Prostate gland (tissue), 2 donors: ENCODE measurements around the gene ARHGAP4. TPM values are rescaled to one million over a fixed set of nuclear protein-coding genes. Genes with fewer than 3 reads are reported as not detected.

Experiments used
- DNase-seq: peaks from one replicate; pipeline ENCODE4 v3.0.0-alpha.2; 2019; ENCODE audit warnings: low spot score
- H3K27ac ChIP-seq, 2 donors: fragments of 200-600 bp; sonication (generic); 2 replicates each; pipeline ENCODE4 v1.5.1; 2017 to 2019
- H3K27me3 ChIP-seq: fragments of 200-600 bp; sonication (generic); replicated peaks from 2 replicates; pipeline ENCODE4 v1.5.1; 2019; ENCODE audit not compliant: insufficient read depth
- H3K36me3 ChIP-seq, 2 donors: fragments of 200-600 bp; sonication (generic); 1 replicate in 1 of 2; 2 replicates in 1 of 2; pipeline versions ENCODE4 v1.5.1 to v1.8.1; 2017 to 2019
- H3K4me1 ChIP-seq: fragments of 200-600 bp; sonication (generic); replicated peaks from 2 replicates; pipeline ENCODE4 v1.5.1; 2019
- H3K4me3 ChIP-seq, 2 donors: fragments of 200-600 bp; sonication (generic); 2 replicates each; pipeline ENCODE4 v1.5.1; 2017 to 2019
- H3K9me3 ChIP-seq: fragments of 200-600 bp; sonication (generic); 2 replicates; pipeline ENCODE4 v1.5.1; 2017
- POLR2A ChIP-seq: fragments of 450-650 bp; IDR thresholded peaks from one replicate; pipeline ENCODE4 v1.6.1; 2016; ENCODE audit warnings: antibody characterized with exemption, mild to moderate bottlenecking
- POLR2AphosphoS5 ChIP-seq: sonication (generic); formaldehyde crosslinking; IDR thresholded peaks from one replicate; pipeline ENCODE4 v1.6.1; 2017; ENCODE audit warnings: antibody characterized with exemption
- WGBS: methylation state at CpG from one replicate; pipeline ENCODE4 v1.1.5; 2018; 5-methylcytosine and 5-hydroxymethylcytosine counted together
- intact Hi-C: fragments of 100-400 bp; cut with DNase I; formaldehyde crosslinking; loops from one replicate; pipeline ENCODE4 v1.14.2; 2022
- total RNA-seq, 2 donors: library from RNA; depleted of rRNA; stranded (reverse); fragments of >200 nt; gene quantifications; one replicate each; pipeline ENCODE4 v1.1.0, GENCODE V29; 2016
- TF ChIP-seq, protein P1 (sequence below), 4 experiments: fragments of 200-600 bp in 2 of 4; fragments of 450-650 bp in 2 of 4; sonication (generic) in 2 of 4; IDR thresholded peaks; 1 replicate in 3 of 4; 2 replicates in 1 of 4; pipeline ENCODE4 v1.5.1; 2016 to 2019; ENCODE audit warnings: antibody characterized with exemption in 4 of 4, mild to moderate bottlenecking in 2 of 4, moderate library complexity in 2 of 4

ARHGAP4 gene
- total RNA-seq, 2 donors from 2014 or later, result 11.9 to 41.1 TPM

DNA sequence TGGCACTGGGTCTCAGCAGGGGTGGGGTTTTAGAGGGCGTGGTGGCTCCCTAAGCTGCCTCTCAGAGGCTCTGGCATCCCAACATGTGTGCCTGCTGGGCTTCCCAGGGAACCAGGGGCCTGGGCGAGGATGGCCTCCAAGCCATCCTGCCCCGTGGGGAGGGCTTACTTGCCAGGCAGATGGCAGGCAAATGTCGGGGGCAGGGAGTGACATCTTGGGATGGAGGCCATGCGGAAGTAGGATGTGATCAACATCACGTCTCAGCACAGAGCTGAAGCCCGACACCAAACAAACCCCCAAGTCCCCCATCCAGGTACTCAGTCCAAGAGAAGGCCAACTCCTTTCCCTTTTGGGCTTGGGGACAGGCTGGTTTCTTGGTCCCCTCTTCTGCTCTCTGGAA is 44.8 kb downstream of the ARHGAP4 start:
- Histone ChIP-seq H3K27me3 (peaks cover 2% of the 10 kb centered on the region), H3K27ac (no peak overlapping the region), H3K36me3 (no peaks in the 10 kb centered on the region), H3K4me3 (no peak overlapping the region), H3K9me3 (no peaks in the 10 kb centered on the region), H3K4me1 (no peaks in the 10 kb centered on the region)
- WGBS, result 77% methylated on average over 7 of the region's 7 CpGs
- no peak for DNase-seq
- TF ChIP-seq, protein P1, sequence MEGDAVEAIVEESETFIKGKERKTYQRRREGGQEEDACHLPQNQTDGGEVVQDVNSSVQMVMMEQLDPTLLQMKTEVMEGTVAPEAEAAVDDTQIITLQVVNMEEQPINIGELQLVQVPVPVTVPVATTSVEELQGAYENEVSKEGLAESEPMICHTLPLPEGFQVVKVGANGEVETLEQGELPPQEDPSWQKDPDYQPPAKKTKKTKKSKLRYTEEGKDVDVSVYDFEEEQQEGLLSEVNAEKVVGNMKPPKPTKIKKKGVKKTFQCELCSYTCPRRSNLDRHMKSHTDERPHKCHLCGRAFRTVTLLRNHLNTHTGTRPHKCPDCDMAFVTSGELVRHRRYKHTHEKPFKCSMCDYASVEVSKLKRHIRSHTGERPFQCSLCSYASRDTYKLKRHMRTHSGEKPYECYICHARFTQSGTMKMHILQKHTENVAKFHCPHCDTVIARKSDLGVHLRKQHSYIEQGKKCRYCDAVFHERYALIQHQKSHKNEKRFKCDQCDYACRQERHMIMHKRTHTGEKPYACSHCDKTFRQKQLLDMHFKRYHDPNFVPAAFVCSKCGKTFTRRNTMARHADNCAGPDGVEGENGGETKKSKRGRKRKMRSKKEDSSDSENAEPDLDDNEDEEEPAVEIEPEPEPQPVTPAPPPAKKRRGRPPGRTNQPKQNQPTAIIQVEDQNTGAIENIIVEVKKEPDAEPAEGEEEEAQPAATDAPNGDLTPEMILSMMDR (IDR thresholded peaks at IDR 0.05), result no peak
- TF ChIP-seq POLR2A (no peak), POLR2AphosphoS5 (no peak)
- intact Hi-C loops, result no loop called here

DNA sequence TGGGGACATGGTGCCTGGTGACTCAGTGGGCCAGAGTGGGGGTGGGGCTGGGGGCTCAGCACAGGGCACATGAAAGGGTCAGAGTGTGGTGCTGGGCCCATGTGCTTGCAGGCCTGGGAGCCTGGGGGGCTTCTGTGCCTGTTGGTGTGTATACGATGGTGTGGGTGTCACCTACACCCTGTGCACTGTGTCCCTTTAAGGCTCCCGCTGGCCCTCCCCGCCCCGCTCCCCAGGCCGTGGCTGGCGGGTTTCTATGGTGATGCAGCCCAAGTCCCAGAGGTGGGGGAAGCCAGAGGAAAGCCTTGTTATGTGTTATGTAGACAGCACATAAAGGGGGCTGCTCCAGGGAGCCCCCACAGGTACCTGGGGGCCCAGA is 45.6 kb downstream of the ARHGAP4 start:
- intact Hi-C loops, result no loop called here
- Histone ChIP-seq H3K4me1 (no peaks in the 10 kb centered on the region), H3K27ac (no peak overlapping the region), H3K4me3 (no peak overlapping the region), H3K9me3 (no peaks in the 10 kb centered on the region), H3K36me3 (no peaks in the 10 kb centered on the region), H3K27me3 (peaks cover 2% of the 10 kb centered on the region)
- no peak for TF ChIP-seq POLR2A
- no peak for DNase-seq
- 23% methylated on average over 5 of the region's 6 CpGs for WGBS

DNA sequence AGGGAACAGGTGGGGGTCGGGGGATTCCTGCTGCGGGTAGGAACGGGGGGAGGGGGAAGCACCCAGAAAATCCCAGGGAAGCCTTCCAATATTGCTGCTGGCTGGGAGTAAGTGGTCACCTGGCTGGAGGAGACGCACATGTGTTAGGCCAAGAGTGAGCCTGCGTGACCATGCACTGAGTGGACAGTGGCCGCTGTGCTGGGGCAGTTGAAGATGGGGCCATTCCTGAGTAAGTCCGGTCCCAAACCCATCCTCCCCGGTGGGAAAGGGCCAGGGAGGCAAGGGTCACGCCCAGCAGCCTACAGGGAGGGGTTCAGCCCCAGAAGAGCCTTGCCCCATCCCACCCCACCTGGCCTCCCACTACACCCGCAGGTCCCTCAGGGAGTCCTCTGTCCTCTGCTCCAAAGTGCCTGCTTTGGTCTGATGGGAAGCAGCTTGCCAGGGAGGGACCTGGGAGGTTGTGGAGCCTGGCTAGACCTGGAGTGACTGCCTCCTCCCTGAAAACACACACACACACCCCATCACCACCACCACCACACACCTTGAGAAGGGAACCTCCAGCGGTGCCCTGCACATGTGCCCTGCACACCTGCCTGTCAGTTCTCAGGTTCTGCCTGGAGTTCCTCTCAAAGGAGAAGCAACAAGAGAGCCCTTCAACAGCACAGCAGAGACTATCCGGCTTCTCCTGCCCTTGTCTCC is 46.2 kb downstream of the ARHGAP4 start:
- no peak overlapping the region for H3K4me3 ChIP-seq
- H3K27ac ChIP-seq, result no peak overlapping the region
- peaks cover 2% of the 10 kb centered on the region for H3K27me3 ChIP-seq
- DNase-seq, result no peak
- H3K36me3 ChIP-seq, result no peaks in the 10 kb centered on the region
- H3K4me1 ChIP-seq, result no peaks in the 10 kb centered on the region
- TF ChIP-seq POLR2A (no peak), POLR2AphosphoS5 (no peak)
- intact Hi-C loops, result no loop called here
- 58% methylated on average over 10 of the region's 12 CpGs for WGBS
- H3K9me3 ChIP-seq, result no peaks in the 10 kb centered on the region

DNA sequence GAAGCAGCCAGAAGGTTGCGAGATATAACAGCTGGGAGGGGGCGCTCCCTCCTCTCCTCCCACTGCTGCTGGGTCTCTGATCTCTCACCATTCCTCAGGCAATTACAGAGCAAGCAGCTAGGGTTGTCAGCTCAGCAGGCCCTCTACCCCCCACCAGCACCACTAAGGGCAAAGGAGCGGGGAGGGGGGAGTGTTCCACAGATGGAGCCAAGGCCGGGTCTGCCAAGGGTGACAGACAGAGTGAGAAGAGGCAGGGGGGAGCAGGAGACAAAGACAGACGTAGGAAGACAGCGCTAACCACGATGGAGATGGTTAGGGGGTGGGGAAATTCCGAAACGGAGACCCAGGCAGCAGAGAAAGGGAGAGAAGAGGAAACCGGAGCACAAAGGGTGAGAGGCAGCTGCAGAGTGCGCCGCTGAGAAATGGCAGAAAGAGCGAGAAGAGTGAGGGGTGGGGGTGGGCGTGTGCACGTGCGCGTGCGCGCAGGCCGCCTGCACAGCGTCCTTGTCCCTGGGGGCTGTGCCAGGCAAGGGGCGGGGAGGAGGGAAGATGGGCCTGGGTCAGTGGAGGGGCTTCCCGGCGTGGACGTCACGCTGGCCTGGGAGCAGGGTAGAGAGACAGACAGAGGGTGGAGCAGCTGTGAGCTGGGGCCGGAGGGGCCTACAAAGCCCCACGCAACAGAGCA is 47.0 kb downstream of the ARHGAP4 start:
- Histone ChIP-seq H3K27me3 (no peaks in the 10 kb centered on the region), H3K4me3 (no peak overlapping the region), H3K9me3 (no peaks in the 10 kb centered on the region), H3K27ac (no peak overlapping the region), H3K4me1 (no peaks in the 10 kb centered on the region), H3K36me3 (no peaks in the 10 kb centered on the region)
- no peak for DNase-seq
- WGBS, result 8% methylated on average over 16 of the region's 28 CpGs
- no peak for TF ChIP-seq POLR2AphosphoS5
- TF ChIP-seq POLR2A, result no peak
- TF ChIP-seq, protein P1 (IDR thresholded peaks at IDR 0.05), result no peak
- intact Hi-C loops, result no loop called here

DNA sequence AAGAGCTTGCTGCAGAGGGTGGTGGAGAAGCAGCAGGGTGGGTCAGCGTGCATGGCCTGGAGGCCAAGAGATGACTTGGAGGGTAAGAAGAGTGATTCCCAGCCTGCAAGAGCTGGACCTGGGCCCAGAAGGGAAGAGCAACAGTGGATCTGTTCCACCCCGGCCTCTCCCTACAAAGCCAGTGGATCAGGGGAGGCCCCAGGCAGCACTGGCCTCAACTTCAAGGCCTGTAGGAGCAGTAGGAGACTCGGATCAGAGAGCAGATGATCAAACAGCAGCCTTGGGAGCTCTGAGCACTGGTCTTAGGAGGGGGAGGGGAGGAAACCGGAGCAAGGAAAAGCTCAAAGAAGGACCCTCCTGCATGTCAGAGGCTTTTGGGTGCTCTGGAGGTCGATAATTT is 47.7 kb downstream of the ARHGAP4 start:
- H3K4me1 ChIP-seq, result no peaks in the 10 kb centered on the region
- H3K9me3 ChIP-seq, result no peaks in the 10 kb centered on the region
- H3K36me3 ChIP-seq, result no peaks in the 10 kb centered on the region
- WGBS, result 26% methylated on average over 4 of the region's 5 CpGs
- no peak for DNase-seq
- no peak overlapping the region for H3K4me3 ChIP-seq
- H3K27ac ChIP-seq, result no peak overlapping the region
- intact Hi-C loops, result no loop called here
- no peaks in the 10 kb centered on the region for H3K27me3 ChIP-seq
- TF ChIP-seq, protein P1 (IDR thresholded peaks at IDR 0.05), result no peak
- TF ChIP-seq POLR2A (no peak), POLR2AphosphoS5 (no peak)
